WERI-Rb-1 (cell line): ENCODE measurements around the gene ITPRID1.
"Not testable (repeated sequence)": the region's sequence is repeated elsewhere in the genome, so short reads cannot be mapped to it uniquely, and the experiment has no call there.

Source experiments
- DNase-seq: peaks from one replicate; pipeline ENCODE4 v3.0.0-alpha.2; 2020
- H3K27ac ChIP-seq: fragments of 250-450 bp; sonication (Bioruptor Pico); 2 replicates; pipeline ENCODE4 v1.5.1; 2020; ENCODE audit warnings: mild to moderate bottlenecking, moderate library complexity
- H3K27me3 ChIP-seq: fragments of 250-450 bp; sonication (Bioruptor Pico); 2 replicates; pipeline ENCODE4 v1.5.1; 2021; ENCODE audit warnings: mild to moderate bottlenecking, low read depth, moderate library complexity; ENCODE audit not compliant: insufficient read depth, severe bottlenecking
- H3K36me3 ChIP-seq: fragments of 250-450 bp; sonication (Bioruptor Pico); 2 replicates; pipeline ENCODE4 v1.5.1; 2020; ENCODE audit warnings: mild to moderate bottlenecking, moderate library complexity
- H3K4me3 ChIP-seq: 2 replicates; pipeline ENCODE4 v1.5.1; 2011; ENCODE audit warnings: low read depth, mild to moderate bottlenecking, control low read depth, low read length
- H3K9me3 ChIP-seq: fragments of 250-450 bp; sonication (Bioruptor Pico); 2 replicates; pipeline ENCODE4 v1.5.1; 2021; ENCODE audit warnings: mild to moderate bottlenecking, moderate library complexity; ENCODE audit not compliant: severe bottlenecking
- TF ChIP-seq, protein P1 (sequence below): IDR thresholded peaks from 2 replicates; pipeline ENCODE4 v1.5.1; 2011; ENCODE audit warnings: low read depth, mild to moderate bottlenecking, control low read depth, inconsistent platforms, low read length

ITPRID1 gene

DNA sequence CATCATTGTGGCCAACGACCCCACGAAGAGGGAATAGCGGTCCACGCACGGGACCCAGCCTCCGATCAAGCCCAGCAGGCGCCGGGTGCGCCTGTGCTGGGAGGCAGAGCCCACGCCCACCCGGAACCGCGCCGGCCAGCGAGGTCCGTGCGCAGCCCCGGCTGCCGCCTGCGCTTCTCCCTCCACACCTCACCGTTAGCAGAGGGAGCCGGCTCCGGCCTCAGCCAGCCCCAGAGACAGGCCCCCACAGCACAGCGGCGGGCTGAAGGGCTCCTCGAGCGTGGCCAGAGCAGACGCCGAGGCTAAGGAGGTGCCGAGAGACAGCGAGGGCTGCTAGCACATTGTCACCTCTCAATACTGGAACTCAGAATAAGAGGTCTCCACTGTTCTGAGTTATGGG, 3.6 kb downstream of the ITPRID1 start:
- H3K27ac ChIP-seq, result no peak overlapping the region
- peaks cover 3% of the 10 kb centered on the region for H3K9me3 ChIP-seq
- DNase-seq, result no peak
- no peaks in the 10 kb centered on the region for H3K36me3 ChIP-seq
- peaks cover 2% of the 10 kb centered on the region for H3K27me3 ChIP-seq
- TF ChIP-seq, protein P1, sequence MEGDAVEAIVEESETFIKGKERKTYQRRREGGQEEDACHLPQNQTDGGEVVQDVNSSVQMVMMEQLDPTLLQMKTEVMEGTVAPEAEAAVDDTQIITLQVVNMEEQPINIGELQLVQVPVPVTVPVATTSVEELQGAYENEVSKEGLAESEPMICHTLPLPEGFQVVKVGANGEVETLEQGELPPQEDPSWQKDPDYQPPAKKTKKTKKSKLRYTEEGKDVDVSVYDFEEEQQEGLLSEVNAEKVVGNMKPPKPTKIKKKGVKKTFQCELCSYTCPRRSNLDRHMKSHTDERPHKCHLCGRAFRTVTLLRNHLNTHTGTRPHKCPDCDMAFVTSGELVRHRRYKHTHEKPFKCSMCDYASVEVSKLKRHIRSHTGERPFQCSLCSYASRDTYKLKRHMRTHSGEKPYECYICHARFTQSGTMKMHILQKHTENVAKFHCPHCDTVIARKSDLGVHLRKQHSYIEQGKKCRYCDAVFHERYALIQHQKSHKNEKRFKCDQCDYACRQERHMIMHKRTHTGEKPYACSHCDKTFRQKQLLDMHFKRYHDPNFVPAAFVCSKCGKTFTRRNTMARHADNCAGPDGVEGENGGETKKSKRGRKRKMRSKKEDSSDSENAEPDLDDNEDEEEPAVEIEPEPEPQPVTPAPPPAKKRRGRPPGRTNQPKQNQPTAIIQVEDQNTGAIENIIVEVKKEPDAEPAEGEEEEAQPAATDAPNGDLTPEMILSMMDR, result no peak
- no peak overlapping the region for H3K4me3 ChIP-seq

DNA sequence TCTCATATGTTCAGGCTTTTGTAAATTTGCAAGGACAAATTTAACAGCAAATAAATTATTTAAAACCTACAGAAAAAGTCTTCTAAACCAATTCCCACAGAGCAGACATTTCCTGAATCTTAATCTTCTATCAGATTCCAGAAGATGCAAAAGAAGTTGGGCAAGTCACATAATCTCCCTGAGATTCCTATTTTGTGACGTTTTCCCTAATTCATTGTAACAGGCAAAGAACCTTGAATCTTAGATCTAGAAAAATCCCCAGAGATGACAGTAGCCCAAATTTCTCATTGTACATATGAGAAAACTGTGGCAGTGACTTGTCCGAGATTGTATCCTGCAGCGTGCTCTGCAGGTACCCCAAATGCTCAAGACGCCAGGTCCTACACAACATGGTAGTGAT, 4.9 kb downstream of the ITPRID1 start:
- Histone ChIP-seq H3K36me3 (no peaks in the 10 kb centered on the region), H3K4me3 (no peak overlapping the region), H3K27me3 (peaks cover 7% of the 10 kb centered on the region), H3K27ac (no peak overlapping the region), H3K9me3 (peaks cover 3% of the 10 kb centered on the region)
- DNase-seq, result no peak
- TF ChIP-seq, protein P1, result no peak

DNA sequence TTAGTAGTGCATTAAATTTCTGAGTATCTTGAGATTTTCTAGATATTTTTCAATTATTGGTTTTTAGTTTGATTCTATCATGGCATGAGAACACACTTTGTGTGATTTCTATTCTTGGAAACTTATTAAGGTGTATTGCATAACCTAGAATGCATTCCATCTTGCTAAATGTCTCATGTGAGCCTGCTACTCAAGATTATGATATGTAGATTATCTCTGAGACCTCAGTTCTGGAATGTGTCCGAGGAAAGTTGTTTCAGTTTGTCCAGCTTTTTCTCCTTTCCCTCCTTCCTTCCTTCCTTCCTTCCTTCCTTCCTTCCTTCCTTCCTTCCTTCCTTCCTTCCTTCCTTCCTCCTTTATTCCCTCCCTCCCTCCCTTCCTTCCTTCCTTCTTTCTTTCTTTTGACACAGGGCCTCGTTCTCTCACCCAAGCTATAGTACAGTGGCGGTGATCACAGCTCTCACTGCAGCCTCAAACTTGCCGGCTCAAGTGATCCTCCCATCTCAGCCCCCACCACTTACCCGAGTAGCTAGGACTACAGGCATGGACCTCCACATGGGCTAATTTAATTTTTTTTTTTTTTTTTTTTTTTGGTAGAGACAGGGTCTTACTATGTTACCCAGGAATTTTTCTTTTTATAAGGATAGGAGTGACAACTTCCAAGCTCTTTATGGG, 7.6 kb downstream of the ITPRID1 start:
- DNase-seq, result no peak
- H3K4me3 ChIP-seq, result no peak overlapping the region
- H3K9me3 ChIP-seq, result no peaks in the 10 kb centered on the region
- no peaks in the 10 kb centered on the region for H3K36me3 ChIP-seq
- H3K27me3 ChIP-seq, result peaks cover 7% of the 10 kb centered on the region
- no peak overlapping the region for H3K27ac ChIP-seq
- TF ChIP-seq, protein P1, result no peak

DNA sequence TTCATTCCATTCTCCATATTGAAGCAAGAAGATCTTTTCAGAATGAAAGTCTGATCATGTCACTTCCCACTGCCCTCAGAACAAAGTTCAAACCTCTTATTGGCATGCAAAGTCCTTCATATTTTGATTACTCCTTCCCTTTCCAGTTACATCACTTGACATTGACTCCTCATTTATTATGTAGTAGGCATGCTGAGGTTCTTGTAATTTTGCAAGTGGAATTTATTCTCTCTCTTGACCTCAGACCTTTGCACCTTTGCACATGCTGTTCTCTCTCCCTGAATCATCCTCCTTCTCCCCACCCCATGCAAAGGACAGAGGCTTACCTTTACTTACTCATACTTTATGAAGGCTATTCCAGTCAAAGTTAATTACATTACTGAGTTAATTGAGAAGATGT, 13.0 kb downstream of the ITPRID1 start:
- Histone ChIP-seq H3K36me3 (no peaks in the 10 kb centered on the region), H3K27ac (no peak overlapping the region), H3K4me3 (no peak overlapping the region), H3K27me3 (peaks cover 7% of the 10 kb centered on the region), H3K9me3 (no peaks in the 10 kb centered on the region)
- no peak for DNase-seq
- TF ChIP-seq, protein P1, result no peak

DNA sequence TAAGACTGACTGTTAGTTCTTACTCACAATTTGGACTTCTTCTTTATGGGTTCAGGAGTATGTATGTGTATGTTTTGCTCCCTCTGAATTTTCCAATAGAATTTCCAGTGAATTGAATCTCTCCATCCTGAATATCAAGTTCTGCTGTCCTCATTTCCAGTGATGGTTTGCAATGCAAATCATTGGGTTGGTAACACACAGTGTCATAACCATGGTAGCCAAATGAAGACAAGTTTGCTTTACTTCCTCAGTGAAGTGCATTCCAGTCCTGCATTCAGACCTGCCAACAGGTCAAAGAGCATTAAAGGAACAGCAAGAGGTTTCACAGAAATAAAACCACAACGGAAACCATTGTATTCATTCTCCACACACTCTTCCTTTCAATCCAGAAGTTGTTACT, 15.2 kb downstream of the ITPRID1 start:
- no peak for DNase-seq
- Histone ChIP-seq H3K4me3 (no peak overlapping the region), H3K9me3 (no peaks in the 10 kb centered on the region), H3K36me3 (no peaks in the 10 kb centered on the region), H3K27me3 (peaks cover 3% of the 10 kb centered on the region), H3K27ac (no peak overlapping the region)
- TF ChIP-seq, protein P1, result no peak

DNA sequence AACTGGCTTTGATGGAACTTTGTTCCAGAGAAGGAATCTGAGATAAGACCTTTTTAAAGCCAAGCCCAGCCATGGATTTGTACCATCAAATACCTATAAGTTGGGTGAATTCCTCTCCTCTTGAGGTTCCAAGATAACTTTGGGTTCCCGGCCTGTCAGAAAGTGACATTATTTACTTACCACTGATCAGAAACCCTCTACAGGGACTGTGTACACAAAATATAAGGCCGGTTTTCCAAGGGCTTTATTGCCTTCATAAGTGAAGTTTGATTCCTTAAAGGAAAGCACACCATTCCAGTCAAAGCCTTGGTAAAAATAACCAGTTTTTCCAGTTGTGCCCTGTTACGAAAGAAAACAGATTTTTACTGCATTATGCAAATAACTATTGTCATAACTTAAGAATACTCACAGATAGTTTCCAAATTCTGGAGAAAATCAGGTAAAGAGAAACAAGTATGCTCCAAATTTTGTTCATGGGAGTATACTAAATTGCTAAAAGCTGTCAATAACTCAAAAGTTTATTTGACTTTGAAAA, 26.8 kb downstream of the ITPRID1 start:
- H3K9me3 ChIP-seq, H3K27me3 ChIP-seq, H3K36me3 ChIP-seq, DNase-seq, H3K27ac ChIP-seq, H3K4me3 ChIP-seq: not testable (repeated sequence)
